ENCODE results near the gene METRNL. TPM values are rescaled to one million over a fixed set of nuclear protein-coding genes. Genes with fewer than 3 reads are reported as not detected.

Gene METRNL
- total and polyA plus RNA-seq, 12 donors = 39.0 to 134 (median 70.9) TPM

- peaks cover 0 to 11% (median 0%) of the 10 kb centered on the region in 9 donors for H3K36me3 ChIP-seq
- H3K9me3 ChIP-seq = no peaks in the 10 kb centered on the region
- no peak for TF ChIP-seq CTCF (IDR thresholded peaks at IDR 0.05)
- H3K27me3 ChIP-seq = peaks cover 0 to 28% (median 17%) of the 10 kb centered on the region in 7 donors
- peak overlapping the region in 1 of 10 donors; percentile 20 for H3K4me3 ChIP-seq
- peaks cover 16 to 53% (median 41%) of the 10 kb centered on the region in 9 donors for H3K4me1 ChIP-seq
- ATAC-seq = peak in 3 of 8 donors; percentile 1 to 7 (median 3)
- WGBS, 2 donors = 48 to 53% methylated on average over 22 of the region's 22 CpGs
- intact Hi-C loops (cut with DNase I) = no loop called here
- peak overlapping the region in 7 of 10 donors; percentile 36 to 78 (median 67) for H3K27ac ChIP-seq
- no peak for DNase-seq
Measured at GRCh38 chr17:83100853-83101391, 21.5 kb downstream of the METRNL start.

DNA sequence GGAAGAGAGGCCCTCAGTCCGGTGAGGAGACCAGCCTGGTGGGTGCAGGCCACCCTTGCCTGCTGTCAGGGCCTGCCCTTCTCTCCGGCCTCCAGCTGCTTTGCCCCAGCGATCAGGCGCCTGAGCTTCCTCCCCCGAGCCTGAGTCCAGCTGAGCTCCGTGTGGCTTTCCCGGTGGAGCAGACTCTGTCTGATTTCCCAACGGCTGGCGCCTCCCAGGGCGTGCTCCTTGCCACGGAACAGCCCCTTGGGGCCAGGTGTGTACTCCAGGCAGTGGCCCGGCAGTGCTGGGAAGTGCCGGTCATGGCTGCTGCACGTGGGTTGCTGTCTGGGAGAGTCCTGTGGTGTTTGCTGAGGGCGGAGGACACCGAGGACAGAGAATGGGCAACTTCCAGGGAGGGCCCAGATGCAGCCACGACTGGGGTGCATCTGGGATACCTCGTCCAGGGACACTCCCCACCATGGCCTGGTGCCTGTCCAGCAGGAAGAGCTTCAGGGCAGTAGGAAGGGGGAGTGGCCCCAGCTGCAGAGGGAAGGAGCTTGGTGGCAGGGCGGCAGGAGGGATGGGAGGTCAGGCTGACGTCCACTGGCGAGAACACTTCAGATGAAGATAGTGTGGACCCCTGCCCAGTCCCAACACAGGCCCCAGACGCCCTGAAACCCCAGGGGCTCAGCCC lies 22.5 kb downstream of the METRNL start:
- ATAC-seq (peak in 7 of 8 donors; percentile 2 to 18 (median 11)), DNase-seq (no peak)
- H3K4me3 ChIP-seq = peak overlapping the region in 1 of 10 donors; percentile 20
- TF ChIP-seq CTCF (IDR thresholded peaks at IDR 0.05) = no peak
- WGBS, 2 donors = 50 to 58% methylated on average over 22 of the region's 22 CpGs
- peaks cover 16 to 56% (median 41%) of the 10 kb centered on the region in 9 donors for H3K4me1 ChIP-seq
- peaks cover 0 to under 1% (median 0%) of the 10 kb centered on the region in 9 donors for H3K36me3 ChIP-seq
- intact Hi-C loops (cut with DNase I) = no loop called here
- H3K27me3 ChIP-seq = peaks cover 0 to 28% (median 17%) of the 10 kb centered on the region in 7 donors
- H3K9me3 ChIP-seq = no peaks in the 10 kb centered on the region
- peak overlapping the region in 7 of 10 donors; percentile 36 to 78 (median 67) for H3K27ac ChIP-seq

DNA sequence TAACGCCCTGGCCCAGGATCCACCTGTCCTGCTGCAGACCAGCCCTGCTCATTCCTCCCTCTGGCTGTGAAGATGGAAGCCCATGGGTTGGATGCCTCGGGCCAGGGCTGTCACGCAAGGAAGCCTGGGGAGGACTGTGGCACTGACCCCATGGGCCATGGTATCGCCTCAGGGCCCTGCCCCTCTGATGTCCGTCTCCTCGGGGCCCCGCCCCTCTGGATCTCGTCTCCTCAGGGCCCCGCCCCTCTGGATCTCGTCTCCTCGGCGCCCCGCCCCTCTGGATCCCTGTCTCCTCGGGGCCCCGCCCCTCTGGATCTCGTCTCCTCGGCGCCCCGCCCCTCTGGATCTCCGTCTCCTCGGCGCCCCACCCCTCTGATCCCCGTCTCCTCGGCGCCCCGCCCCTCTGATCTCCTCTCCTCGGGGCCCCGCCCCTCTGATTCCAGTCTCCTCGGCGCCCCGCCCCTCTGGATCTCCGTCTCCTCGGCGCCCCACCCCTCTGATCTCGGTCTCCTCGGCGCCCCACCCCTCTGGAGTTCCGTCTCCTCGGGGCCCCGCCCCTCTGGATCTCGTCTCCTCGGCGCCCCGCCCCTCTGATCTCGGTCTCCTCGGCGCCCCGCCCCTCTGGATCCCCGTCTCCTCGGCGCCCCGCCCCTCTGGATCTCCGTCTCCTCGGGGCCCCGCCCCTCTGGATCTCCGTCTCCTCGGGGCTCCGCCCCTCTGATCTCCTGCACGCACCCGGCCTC lies 24.0 kb downstream of the METRNL start:
- peaks cover 0 to 21% (median 17%) of the 10 kb centered on the region in 7 donors for H3K27me3 ChIP-seq
- DNase-seq (peak in 1 of 2 donors; percentile 70), ATAC-seq (peak in 4 of 8 donors; percentile 7 to 22 (median 14))
- no peaks in the 10 kb centered on the region for H3K9me3 ChIP-seq
- intact Hi-C loops (cut with DNase I) = no loop called here
- no peak for TF ChIP-seq CTCF (IDR thresholded peaks at IDR 0.05)
- H3K27ac ChIP-seq = peak overlapping the region in 4 of 10 donors; percentile 13 to 71 (median 40)
- no peaks in the 10 kb centered on the region for H3K36me3 ChIP-seq
- 80 to 85% methylated on average over 44 to 47 of the region's 60 CpGs for WGBS, 2 donors
- peaks cover 16 to 54% (median 35%) of the 10 kb centered on the region in 9 donors for H3K4me1 ChIP-seq
- peak overlapping the region in 4 of 10 donors; percentile 23 to 35 (median 27) for H3K4me3 ChIP-seq

- Histone ChIP-seq H3K4me1 (peaks cover 12 to 48% (median 29%) of the 10 kb centered on the region in 9 donors), H3K27ac (peak overlapping the region in 3 of 10 donors; percentile 19 to 71 (median 53)), H3K4me3 (no peak overlapping the region), H3K36me3 (no peaks in the 10 kb centered on the region), H3K9me3 (no peaks in the 10 kb centered on the region), H3K27me3 (peaks cover 0 to 15% (median 12%) of the 10 kb centered on the region in 7 donors)
- no peak for ATAC-seq
- DNase-seq = no peak
- TF ChIP-seq CTCF (IDR thresholded peaks at IDR 0.05) = no peak
- intact Hi-C loops (cut with DNase I) = no loop called here
- 65 to 66% methylated on average over 10 of the region's 10 CpGs for WGBS, 2 donors
Measured at GRCh38 chr17:83103943-83104311, 24.5 kb downstream of the METRNL start.

Data from heart right ventricle (tissue), 16 donors.